Type B pancreatic cell (in vitro differentiated cells): ENCODE measurements around the gene WDR37. TPM values are rescaled to one million over a fixed set of nuclear protein-coding genes. Genes with fewer than 3 reads are reported as not detected.

ENCODE experiments used
- DNase-seq: peaks from one replicate; pipeline ENCODE4 v3.0.0; 2021; ENCODE audit warnings: mixed read lengths; ENCODE audit not compliant: unreplicated experiment; ENCODE audit errors: extremely low spot score
- H3K27ac Mint-ChIP-seq: 2 replicates; pipeline ENCODE4 v1.8.0; 2021; ENCODE audit warnings: mild to moderate bottlenecking, mixed read lengths
- H3K27me3 Mint-ChIP-seq: 2 replicates; pipeline ENCODE4 v1.8.0; 2021; ENCODE audit warnings: mixed read lengths
- H3K36me3 Mint-ChIP-seq: 2 replicates; pipeline ENCODE4 v1.8.0; 2021; ENCODE audit warnings: mixed read lengths
- H3K4me1 Mint-ChIP-seq: one replicate; pipeline ENCODE4 v1.8.0; 2021; ENCODE audit warnings: mixed read lengths; ENCODE audit not compliant: unreplicated experiment
- H3K4me3 Mint-ChIP-seq: 2 replicates; pipeline ENCODE4 v1.8.0; 2021; ENCODE audit warnings: mild to moderate bottlenecking, mixed read lengths
- H3K9me3 Mint-ChIP-seq: 2 replicates; pipeline ENCODE4 v1.8.0; 2021; ENCODE audit warnings: mixed read lengths
- CTCF ChIP-seq: fragments of 200-600 bp; sonication (generic); conservative IDR thresholded peaks from 2 replicates; pipeline ENCODE4 v1.5.0; 2021; ENCODE audit warnings: antibody characterized with exemption, mild to moderate bottlenecking
- total RNA-seq: library from RNA; stranded (reverse); gene quantifications from 2 replicates; pipeline ENCODE4 v1.2.1, GENCODE V29; 2021; ENCODE audit warnings: low replicate concordance

WDR37 gene
- total RNA-seq, 1 donor from 2014 or later = 16.2 TPM

GRCh38 chr10:1048349-1048731 lies 7.8 kb upstream of the WDR37 start:
- H3K36me3 Mint-ChIP-seq = peaks cover 21% of the 10 kb centered on the region

GRCh38 chr10:1048732-1049424 lies 7.3 kb upstream of the WDR37 start, which contains the start of gene IDI1:
Gene IDI1, minus strand, starts transcription at chr10:1049119. Its CDS starts 116 bp downstream, at chr10:1049003.
- H3K4me1 Mint-ChIP-seq = peaks cover 50% of the 10 kb centered on the region
- H3K4me3 Mint-ChIP-seq = peak within 1 kb of the TSS; percentile 96

More at GRCh38 chr10:1048349-1048731, 7.8 kb upstream of the WDR37 start:
- no peaks in the 10 kb centered on the region for H3K27me3 Mint-ChIP-seq
- H3K9me3 Mint-ChIP-seq = no peaks in the 10 kb centered on the region
- no peak for DNase-seq
- H3K27ac Mint-ChIP-seq = peak overlapping the region; percentile 99
- H3K4me1 Mint-ChIP-seq = peaks cover 48% of the 10 kb centered on the region
- peak overlapping the region; percentile 96 for H3K4me3 Mint-ChIP-seq
- no peak for TF ChIP-seq CTCF

GRCh38 chr10:1049425-1049958 lies 6.7 kb upstream of the WDR37 start:
- Mint-ChIP-seq H3K36me3 (peaks cover 24% of the 10 kb centered on the region), H3K9me3 (no peaks in the 10 kb centered on the region), H3K27ac (peak overlapping the region; percentile 99), H3K27me3 (no peaks in the 10 kb centered on the region), H3K4me1 (peaks cover 50% of the 10 kb centered on the region), H3K4me3 (peak overlapping the region; percentile 96)
- no peak for TF ChIP-seq CTCF
- DNase-seq = no peak

More at GRCh38 chr10:1048732-1049424, 7.3 kb upstream of the WDR37 start, which contains the start of gene IDI1:
- Mint-ChIP-seq H3K36me3 (peaks cover 24% of the 10 kb centered on the region), H3K27me3 (no peaks in the 10 kb centered on the region), H3K9me3 (no peaks in the 10 kb centered on the region), H3K27ac (peak within 1 kb of the TSS; percentile 99)
- no peak for TF ChIP-seq CTCF
- DNase-seq = peak; percentile 98

- Mint-ChIP-seq H3K4me3 (peak overlapping the region; percentile 96), H3K27me3 (no peaks in the 10 kb centered on the region), H3K36me3 (peaks cover 21% of the 10 kb centered on the region), H3K9me3 (no peaks in the 10 kb centered on the region), H3K4me1 (peaks cover 52% of the 10 kb centered on the region), H3K27ac (peak overlapping the region; percentile 99)
- no peak for DNase-seq
- TF ChIP-seq CTCF = no peak
Observed at GRCh38 chr10:1050145-1050544, 6.0 kb upstream of the WDR37 start.

- Mint-ChIP-seq H3K4me1 (peaks cover 51% of the 10 kb centered on the region), H3K9me3 (no peaks in the 10 kb centered on the region), H3K36me3 (peaks cover 20% of the 10 kb centered on the region), H3K27ac (peak overlapping the region; percentile 99), H3K27me3 (no peaks in the 10 kb centered on the region), H3K4me3 (peak overlapping the region; percentile 84)
- TF ChIP-seq CTCF = peak; percentile 16
- no peak for DNase-seq
Observed at GRCh38 chr10:1050554-1050953, 5.6 kb upstream of the WDR37 start.
